ENCODE data around the gene SRRM4.

- TF ChIP-seq CTCF (IDR thresholded peaks at IDR 0.05; ENCODE audit: insufficient read depth, low read length) (no peak), POLR2AphosphoS5 (IDR thresholded peaks at IDR 0.05; ENCODE audit: low read depth) (no peak), SPI1 (IDR thresholded peaks at IDR 0.05; ENCODE audit: borderline replicate concordance, low read depth) (no peak), REST (IDR thresholded peaks at IDR 0.05; ENCODE audit: insufficient replicate concordance, low read depth) (no peak), GABPA (IDR thresholded peaks at IDR 0.05; ENCODE audit: low read depth) (no peak)
These were observed 961 bp downstream of the SRRM4 start for GRCh38 chr12:118982302-118982701.

All from HL-60 (cell line).